IMR-90 (cell line): ENCODE results near the gene EHBP1. TPM values are rescaled to one million over a fixed set of nuclear protein-coding genes. Genes with fewer than 3 reads are reported as not detected.

Experiments used
- ATAC-seq: fragments of 200-7000 bp; cut with Tn5 transposase; 2 replicates; pipeline ENCODE4 v1.9.1; 2020; ENCODE audit warnings: low read depth, mild to moderate bottlenecking, moderate library complexity
- BruUV-seq: library from RNA; stranded (reverse); fragments of 400-500 nt; replicated peaks from 2 replicates; lab custom pipeline; 2021; lab: Mats Ljungman, UMichigan
- CTCF ChIA-PET: fragments of 300-600 bp; formaldehyde crosslinking; extraction: SDS; loops from one replicate; lab custom pipeline; 2021; ENCODE audit warnings: antibody characterized with exemption; lab: Yijun Ruan, JAX
- POLR2A ChIA-PET: fragments of 300-600 bp; sonication (Branson Sonifier 250); formaldehyde crosslinking; loops from one replicate; lab custom pipeline; 2022; ENCODE audit warnings: antibody characterized with exemption; ENCODE audit not compliant: unreplicated experiment; lab: Charles Lee
- DNase-seq: peaks from one replicate; pipeline ENCODE4 v3.0.0; 2013
- H2AFZ ChIP-seq: replicated peaks from 2 replicates; pipeline ENCODE3; 2013; ENCODE audit warnings: low read length, mild to moderate bottlenecking; ENCODE audit not compliant: poor library complexity
- H2AK5ac ChIP-seq: 2 replicates; pipeline ENCODE4 v1.6.1; 2013; ENCODE audit warnings: low read depth, low read length, inconsistent platforms
- H2AK9ac ChIP-seq: replicated peaks from 2 replicates; pipeline ENCODE3; 2013; ENCODE audit warnings: mild to moderate bottlenecking, low read depth, low read length, moderate library complexity; ENCODE audit not compliant: poor library complexity
- H2BK120ac ChIP-seq: 2 replicates; pipeline ENCODE4 v1.6.1; 2013; ENCODE audit warnings: low read depth, low read length, inconsistent platforms
- H2BK15ac ChIP-seq: 3 replicates; pipeline ENCODE4 v1.6.1; 2013; ENCODE audit warnings: low read depth, low read length, inconsistent platforms
- H2BK20ac ChIP-seq: 2 replicates; pipeline ENCODE4 v1.6.1; 2013; ENCODE audit warnings: low read depth, mild to moderate bottlenecking, inconsistent platforms, low read length, moderate library complexity
- H2BK5ac ChIP-seq: 2 replicates; pipeline ENCODE4 v1.6.1; 2013; ENCODE audit warnings: mild to moderate bottlenecking, low read depth, low read length, inconsistent platforms; ENCODE audit not compliant: poor library complexity, severe bottlenecking
- H3K14ac ChIP-seq: replicated peaks from 2 replicates; pipeline ENCODE4 v1.6.1; 2013; ENCODE audit warnings: low read depth, low read length, inconsistent platforms
- H3K18ac ChIP-seq: 2 replicates; pipeline ENCODE4 v1.6.1; 2013; ENCODE audit warnings: low read depth, low read length, control low read depth
- H3K23ac ChIP-seq: 2 replicates; pipeline ENCODE4 v1.6.1; 2013; ENCODE audit warnings: low read depth, low read length, inconsistent platforms
- H3K27ac ChIP-seq: 2 replicates; pipeline ENCODE4 v1.5.1; 2013; ENCODE audit warnings: mild to moderate bottlenecking, control low read depth, low read length; ENCODE audit not compliant: insufficient read depth
- H3K27me3 ChIP-seq: 2 replicates; pipeline ENCODE4 v1.6.1; 2013; ENCODE audit warnings: low read length; ENCODE audit not compliant: control insufficient read depth, insufficient read depth
- H3K36me3 ChIP-seq: 2 replicates; pipeline ENCODE4 v1.6.1; 2013; ENCODE audit warnings: low read length, mixed read lengths; ENCODE audit not compliant: control insufficient read depth, insufficient read depth
- H3K4ac ChIP-seq: 2 replicates; pipeline ENCODE4 v1.6.1; 2013; ENCODE audit warnings: low read depth, low read length, inconsistent platforms
- H3K4me1 ChIP-seq: 2 replicates; pipeline ENCODE4 v1.6.1; 2013; ENCODE audit warnings: low read length, mixed read lengths; ENCODE audit not compliant: control insufficient read depth, insufficient read depth
- H3K4me2 ChIP-seq: 2 replicates; pipeline ENCODE4 v1.6.1; 2013; ENCODE audit warnings: low read depth, mild to moderate bottlenecking, control low read depth, low read length, moderate library complexity
- H3K4me3 ChIP-seq: 2 replicates; pipeline ENCODE4 v1.5.1; 2013; ENCODE audit warnings: low read depth, mild to moderate bottlenecking, control low read depth, low read length, moderate library complexity; ENCODE audit not compliant: insufficient read depth
- H3K56ac ChIP-seq: 2 replicates; pipeline ENCODE4 v1.6.1; 2013; ENCODE audit warnings: low read length, inconsistent platforms; ENCODE audit not compliant: insufficient read depth; ENCODE audit errors: extremely low read depth
- H3K79me1 ChIP-seq, 2 experiments: 2 replicates each; pipeline ENCODE4 v1.6.1; 2013; ENCODE audit warnings: low read length in 2 of 2, inconsistent platforms in 1 of 2, low read depth in 1 of 2
- H3K9ac ChIP-seq: 2 replicates; pipeline ENCODE4 v1.6.1; 2013; ENCODE audit warnings: low read depth, low read length, control low read depth
- H3K9me1 ChIP-seq: 2 replicates; pipeline ENCODE4 v1.6.1; 2013; ENCODE audit warnings: low read length, inconsistent platforms; ENCODE audit not compliant: insufficient read depth
- H3K9me3 ChIP-seq: 2 replicates; pipeline ENCODE4 v1.6.1; 2013; ENCODE audit warnings: low read length; ENCODE audit not compliant: control insufficient read depth, insufficient read depth
- H4K20me1 ChIP-seq: 2 replicates; pipeline ENCODE4 v1.6.1; 2013; ENCODE audit warnings: low read length, inconsistent platforms; ENCODE audit not compliant: insufficient read depth
- H4K5ac ChIP-seq: 2 replicates; pipeline ENCODE4 v1.6.1; 2013; ENCODE audit warnings: mild to moderate bottlenecking, low read depth, low read length, control low read depth
- H4K8ac ChIP-seq, 2 experiments: 2 replicates each; pipeline ENCODE4 v1.6.1; 2013; ENCODE audit warnings: low read depth in 2 of 2, low read length in 2 of 2, control low read depth in 1 of 2, inconsistent platforms in 1 of 2
- H4K91ac ChIP-seq: 2 replicates; pipeline ENCODE4 v1.6.1; 2013; ENCODE audit warnings: low read depth, low read length, inconsistent platforms; ENCODE audit not compliant: insufficient read depth
- CHD1 ChIP-seq: IDR thresholded peaks from 2 replicates; pipeline ENCODE4 v1.6.1; 2012; ENCODE audit warnings: low read depth, low read length, improper control_type of control experiment
- FOS ChIP-seq: fragments of 150-350 bp; IDR thresholded peaks from 2 replicates; pipeline ENCODE4 v1.6.1; 2016; ENCODE audit warnings: low read depth, low read length
- MAFK ChIP-seq: IDR thresholded peaks from 2 replicates; pipeline ENCODE4 v1.6.1; 2012; ENCODE audit warnings: low read depth, low read length, improper control_type of control experiment
- MXI1 ChIP-seq: IDR thresholded peaks from 2 replicates; pipeline ENCODE4 v1.6.1; 2012; ENCODE audit warnings: low read depth, mild to moderate bottlenecking, low read length, moderate library complexity, borderline replicate concordance
- NFE2L2 ChIP-seq: fragments of 150-350 bp; IDR thresholded peaks from 2 replicates; pipeline ENCODE4 v1.6.1; 2016; ENCODE audit warnings: low read depth, mild to moderate bottlenecking, low read length
- RAD21 ChIP-seq: IDR thresholded peaks from 2 replicates; pipeline ENCODE4 v1.6.1; 2012; ENCODE audit warnings: low read length, improper control_type of control experiment
- RFX5 ChIP-seq: IDR thresholded peaks from 2 replicates; pipeline ENCODE4 v1.8.0; 2012; ENCODE audit warnings: low read depth, mild to moderate bottlenecking, low read length, moderate library complexity
- SMC3 ChIP-seq: fragments of 150-350 bp; IDR thresholded peaks from 2 replicates; pipeline ENCODE4 v1.6.1; 2016; ENCODE audit warnings: low read depth, mild to moderate bottlenecking, antibody characterized with exemption, low read length, moderate library complexity
- WGBS, 2 experiments: methylation state at CpG; one replicate each; pipeline versions ENCODE4 v1.1.5 to v1.1.7; 2013; ENCODE audit warnings: missing lambda C conversion rate in 2 of 2; ENCODE audit not compliant: insufficient read length in 1 of 2; ENCODE audit errors: extremely low coverage in 2 of 2; 5-methylcytosine and 5-hydroxymethylcytosine counted together
- dilution Hi-C: fragments of 300-500 bp; cut with HindIII; formaldehyde crosslinking; loops from one replicate; pipeline ENCODE4 v1.14.3; 2018; ENCODE audit warnings: low sequenced_read_pairs; ENCODE audit not compliant: unreplicated experiment
- in situ Hi-C: fragments of 300-500 bp; cut with MboI; formaldehyde crosslinking; loops from 3 replicates; pipeline ENCODE4 v1.14.3; 2019; ENCODE audit warnings: low sequenced_read_pairs, inconsistent platforms, mixed read lengths
- intact Hi-C: fragments of 100-400 bp; cut with micrococcal nuclease; formaldehyde crosslinking; loops from 2 replicates; pipeline ENCODE4 v1.10.0; 2022
- polyA plus RNA-seq, 3 experiments: library from polyadenylated mRNA; depleted of rRNA; stranded (reverse); fragments of >200 nt; gene quantifications; 2 replicates each; pipeline ENCODE4 v1.2.3, GENCODE V29; 2012; ENCODE audit warnings: low replicate concordance in 1 of 3
- total RNA-seq: library from RNA; depleted of rRNA; stranded (reverse); fragments of >200 nt; gene quantifications from 2 replicates; pipeline ENCODE4 v1.2.3, GENCODE V29; 2012

Gene EHBP1
- total and polyA plus RNA-seq, 2 of the 4 experiments (the other 2 are of a cell fraction): 28.3 to 44.4 TPM

GRCh38 chr2:63086687-63087086, 381.2 kb downstream of the EHBP1 start:
- no peak for TF ChIP-seq RAD21
- no peak for TF ChIP-seq RFX5
- TF ChIP-seq MAFK: no peak
- no peak for TF ChIP-seq FOS
- TF ChIP-seq MXI1: no peak
- no peak for TF ChIP-seq SMC3
- TF ChIP-seq CHD1: no peak
- TF ChIP-seq NFE2L2: no peak
- no TSS peak for BruUV-seq
- no CpG with 5 or more reads among the region's 1 CpG for WGBS, 2 experiments

More at GRCh38 chr2:63086687-63087086, 381.2 kb downstream of the EHBP1 start:
- Histone ChIP-seq H3K4ac (no peak overlapping the region), H4K20me1 (no peaks in the 10 kb centered on the region), H3K4me2 (no peak overlapping the region), H4K8ac (no peak overlapping the region), H3K9ac (no peak overlapping the region), H2AFZ (no peak overlapping the region), H2BK120ac (no peak overlapping the region), H2AK5ac (no peak overlapping the region), H2BK15ac (no peak overlapping the region), H4K91ac (no peak overlapping the region), H2BK5ac (no peak overlapping the region), H3K23ac (no peak overlapping the region), H3K27me3 (no peaks in the 10 kb centered on the region), H3K4me1 (no peaks in the 10 kb centered on the region), H3K79me1 (no peaks in the 10 kb centered on the region), H3K4me3 (no peak overlapping the region), H3K14ac (no peak overlapping the region), H3K36me3 (no peaks in the 10 kb centered on the region), H3K56ac (no peak overlapping the region), H3K9me1 (no peaks in the 10 kb centered on the region), H2AK9ac (no peak overlapping the region), H4K5ac (no peak overlapping the region), H3K27ac (no peak overlapping the region), H2BK20ac (no peak overlapping the region), H3K9me3 (no peaks in the 10 kb centered on the region), H3K18ac (no peak overlapping the region)
- dilution Hi-C loops (no loop called here), in situ Hi-C loops (no loop called here), intact Hi-C loops (no loop called here)
- ChIA-PET CTCF (no interaction called here), POLR2A (no interaction called here)
- DNase-seq (no peak), ATAC-seq (no peak)
